Measurements from ENCODE around the gene NLN.

The NLN gene

DNA sequence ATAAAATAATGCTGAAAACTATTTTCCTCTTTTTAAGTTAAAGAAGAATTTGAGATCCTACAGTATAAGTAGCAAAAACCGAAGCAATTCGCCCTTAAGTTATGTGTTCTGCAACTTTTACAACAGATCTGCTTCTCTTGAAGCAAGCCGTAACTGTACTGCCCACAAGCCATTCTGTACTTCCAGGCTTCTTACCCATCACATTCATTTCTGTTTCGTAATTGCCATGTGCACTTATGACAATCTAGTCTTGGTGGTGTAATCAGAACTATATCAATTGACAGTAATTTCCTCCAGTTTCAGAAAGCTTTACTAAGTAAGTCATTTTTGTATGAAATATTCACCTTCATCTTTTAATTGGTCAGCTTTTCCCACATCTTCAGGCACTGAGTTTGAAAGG is 13.9 kb upstream of the NLN start:
- TF ChIP-seq, protein P1, sequence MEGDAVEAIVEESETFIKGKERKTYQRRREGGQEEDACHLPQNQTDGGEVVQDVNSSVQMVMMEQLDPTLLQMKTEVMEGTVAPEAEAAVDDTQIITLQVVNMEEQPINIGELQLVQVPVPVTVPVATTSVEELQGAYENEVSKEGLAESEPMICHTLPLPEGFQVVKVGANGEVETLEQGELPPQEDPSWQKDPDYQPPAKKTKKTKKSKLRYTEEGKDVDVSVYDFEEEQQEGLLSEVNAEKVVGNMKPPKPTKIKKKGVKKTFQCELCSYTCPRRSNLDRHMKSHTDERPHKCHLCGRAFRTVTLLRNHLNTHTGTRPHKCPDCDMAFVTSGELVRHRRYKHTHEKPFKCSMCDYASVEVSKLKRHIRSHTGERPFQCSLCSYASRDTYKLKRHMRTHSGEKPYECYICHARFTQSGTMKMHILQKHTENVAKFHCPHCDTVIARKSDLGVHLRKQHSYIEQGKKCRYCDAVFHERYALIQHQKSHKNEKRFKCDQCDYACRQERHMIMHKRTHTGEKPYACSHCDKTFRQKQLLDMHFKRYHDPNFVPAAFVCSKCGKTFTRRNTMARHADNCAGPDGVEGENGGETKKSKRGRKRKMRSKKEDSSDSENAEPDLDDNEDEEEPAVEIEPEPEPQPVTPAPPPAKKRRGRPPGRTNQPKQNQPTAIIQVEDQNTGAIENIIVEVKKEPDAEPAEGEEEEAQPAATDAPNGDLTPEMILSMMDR (IDR thresholded peaks at IDR 0.05; ENCODE audit: control extremely low read depth, extremely low read depth, low read depth, missing control alignments): no peak
- DNase-seq (ENCODE audit: extremely low spot score): no peak
- POLR2A ChIA-PET: no interaction called here
- CTCF ChIA-PET: interaction anchor here (1.1 to 1.9 kb wide), 2 partner anchors 11 to 19 kb away, joined by 3 to 5 read pairs; no protein-coding TSS in a partner anchor

DNA sequence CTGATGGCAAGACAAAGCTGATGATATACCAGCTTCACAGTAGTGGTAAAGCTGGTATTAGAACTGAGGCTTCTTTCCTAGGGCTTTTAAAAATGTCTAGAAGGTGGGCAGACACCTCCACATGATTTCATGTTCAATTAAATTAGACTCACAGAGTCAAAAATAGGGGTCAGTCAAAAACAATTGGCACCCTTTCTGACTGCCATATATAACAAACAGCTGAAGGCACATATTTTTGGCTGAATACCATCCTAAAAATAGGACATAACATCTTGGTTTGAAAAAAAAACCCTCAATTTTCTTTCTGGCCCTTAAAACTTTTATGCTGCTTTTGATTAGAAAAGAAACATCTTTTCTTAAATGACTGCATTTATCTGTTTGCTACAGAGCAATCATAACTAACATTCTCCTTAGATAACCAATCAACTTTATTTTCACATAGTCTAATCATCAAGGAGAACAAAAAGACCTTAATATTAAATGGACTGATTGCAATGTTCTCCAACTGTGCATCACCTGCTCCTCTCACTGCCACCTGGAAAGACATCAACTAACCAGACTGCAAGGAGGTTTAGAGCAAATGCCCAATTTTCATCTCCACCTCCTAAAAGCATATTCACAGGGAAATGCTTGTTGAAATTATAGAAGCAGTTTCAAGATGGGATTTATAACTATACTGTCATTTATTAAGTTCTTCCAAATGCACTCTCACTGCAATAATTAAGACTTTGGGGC is 3.3 kb upstream of the NLN start:
- ChIA-PET POLR2A (interaction anchor here (0.5 kb wide), 1 partner anchor 13 kb away, joined by 4 read pairs; no protein-coding TSS in a partner anchor), CTCF (interaction anchor here (1.0 to 1.8 kb wide), 2 partner anchors 9 to 28 kb away, joined by 3 read pairs; no protein-coding TSS in a partner anchor)
- DNase-seq (ENCODE audit: extremely low spot score): no peak
- TF ChIP-seq, protein P1 (IDR thresholded peaks at IDR 0.05; ENCODE audit: control extremely low read depth, extremely low read depth, low read depth, missing control alignments): no peak

DNA sequence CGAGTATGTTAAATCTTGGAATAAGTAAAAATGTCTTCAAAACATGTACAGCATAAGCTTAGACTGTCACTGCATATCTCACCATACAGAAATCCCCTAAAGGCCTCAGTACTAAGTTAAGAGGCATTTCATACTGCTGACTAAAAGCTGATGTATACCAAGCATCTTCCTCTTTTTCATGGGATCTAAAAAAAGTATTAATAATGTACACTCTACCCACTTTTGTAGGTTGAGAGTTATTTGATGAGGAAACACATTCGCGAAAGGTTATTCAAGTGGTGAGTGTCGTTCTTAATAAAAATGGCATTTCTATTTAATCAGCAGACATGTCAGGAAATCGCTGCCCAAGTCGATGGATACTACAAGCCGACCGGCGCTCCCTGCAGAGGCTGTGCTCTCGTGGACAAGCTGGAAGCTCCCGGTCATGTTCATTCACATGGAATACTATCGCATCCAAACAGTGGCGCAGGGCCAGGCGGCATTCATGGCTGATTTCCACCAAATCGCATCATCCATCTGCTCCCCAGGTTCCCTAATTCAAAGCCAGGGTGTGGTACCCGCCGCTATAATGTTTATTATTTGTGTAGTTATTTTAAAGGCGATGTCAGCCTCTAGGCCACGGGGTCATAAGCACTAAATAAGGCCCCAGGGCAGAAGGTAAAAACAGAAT is 820 bp upstream of the NLN start:
- ChIA-PET POLR2A (no interaction called here), CTCF (interaction anchor here (0.6 to 1.6 kb wide), 5 partner anchors 20 to 57 kb away, joined by 3 to 6 read pairs (median 3); no protein-coding TSS in a partner anchor)
- DNase-seq (ENCODE audit: extremely low spot score): peak; percentile 45

DNA sequence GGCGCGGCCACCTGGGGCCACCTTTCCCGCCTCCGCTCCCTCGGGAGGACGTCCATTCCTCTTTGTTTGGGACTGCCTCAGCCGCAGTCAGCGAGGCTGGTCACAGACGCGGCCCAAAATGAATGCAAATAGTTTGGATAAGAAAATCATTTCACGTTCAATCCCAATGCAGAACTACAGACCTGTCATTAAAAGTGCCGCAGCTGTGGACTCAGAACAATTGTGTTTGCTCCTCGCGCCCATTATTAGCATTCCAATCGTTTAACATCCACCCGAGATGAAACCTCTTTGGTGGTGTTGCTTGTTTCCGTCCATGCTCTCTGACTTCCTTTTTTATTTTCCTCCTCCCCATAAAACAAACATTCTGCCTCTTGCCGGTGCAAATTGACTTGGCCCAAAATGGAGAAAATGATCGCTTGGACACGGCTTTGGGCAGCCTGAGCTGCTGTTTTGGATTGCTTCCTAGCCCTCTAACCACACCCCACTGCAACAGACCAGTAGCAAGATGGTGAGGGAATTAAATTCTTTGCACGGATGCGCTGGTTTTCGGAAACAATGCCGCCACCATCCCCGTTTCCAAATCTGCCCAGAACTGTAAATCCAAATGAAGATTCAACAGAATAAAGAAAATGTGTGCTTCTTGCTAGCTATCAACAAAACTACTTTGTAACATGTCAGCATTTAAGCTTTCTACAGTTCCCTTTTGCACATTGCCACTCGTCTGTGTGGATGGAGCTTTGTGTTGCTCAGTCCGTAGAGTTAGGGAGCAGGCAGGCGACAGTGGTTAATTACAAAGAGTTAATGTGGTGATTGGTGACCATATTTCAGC is 784 bp downstream of the NLN start:
- ChIA-PET POLR2A (no interaction called here), CTCF (interaction anchor here (0.9 to 1.6 kb wide), 3 partner anchors 15 to 31 kb away, joined by 3 to 7 read pairs (median 3); no protein-coding TSS in a partner anchor)
- TF ChIP-seq, protein P1 (IDR thresholded peaks at IDR 0.05; ENCODE audit: control extremely low read depth, extremely low read depth, low read depth, missing control alignments): no peak
- peak; percentile 37 for DNase-seq (ENCODE audit: extremely low spot score)

More for the DNA sequence above, 820 bp upstream of the NLN start:
- TF ChIP-seq, protein P1 (IDR thresholded peaks at IDR 0.05; ENCODE audit: control extremely low read depth, extremely low read depth, low read depth, missing control alignments): no peak

DNA sequence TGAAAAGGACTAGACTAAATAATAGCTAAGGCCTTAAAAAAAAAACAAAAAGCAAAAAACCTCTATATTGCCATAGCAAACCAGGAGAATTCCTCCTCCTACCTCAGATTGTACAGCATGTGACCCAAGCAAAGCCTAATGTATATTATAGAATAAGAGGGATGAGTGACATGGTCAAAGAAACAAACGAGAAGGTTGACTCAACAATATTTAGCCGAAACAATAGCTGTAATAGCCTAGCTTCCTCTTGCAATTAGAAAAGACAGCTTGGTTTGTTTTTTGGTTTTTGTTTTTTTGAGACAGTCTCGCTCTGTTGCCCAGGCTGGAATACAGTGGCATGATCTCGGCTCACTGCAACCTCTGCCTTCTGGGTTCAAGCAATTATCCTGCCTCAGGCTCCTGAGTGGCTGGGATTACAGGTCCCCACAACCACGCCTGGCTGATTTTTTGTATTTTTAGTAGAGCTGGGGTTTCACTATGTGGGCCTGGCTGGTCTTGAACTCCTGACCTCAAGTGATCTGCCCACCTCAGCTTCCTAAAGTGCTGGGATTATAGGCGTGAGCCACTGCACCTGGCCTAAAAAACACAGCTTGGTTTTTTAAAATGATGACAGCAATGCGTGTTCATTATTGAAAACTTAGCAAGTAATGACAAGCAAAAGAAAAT is 5.6 kb downstream of the NLN start:
- ChIA-PET POLR2A (interaction anchor here (1.0 kb wide), 1 partner anchor 12 kb away, joined by 3 read pairs; no protein-coding TSS in a partner anchor), CTCF (interaction anchor here (1.1 to 1.9 kb wide), 9 partner anchors 9 to 245 kb away, joined by 3 to 9 read pairs (median 3); no protein-coding TSS in a partner anchor)
- TF ChIP-seq, protein P1 (IDR thresholded peaks at IDR 0.05; ENCODE audit: control extremely low read depth, extremely low read depth, low read depth, missing control alignments): no peak
- DNase-seq (ENCODE audit: extremely low spot score): no peak

All from GM10248 (cell line).